ENCODE data around the gene PDXK.

Gene PDXK

GRCh38 chr21:43727519-43728153, 8.7 kb downstream of the PDXK start:
- no peaks in the 10 kb centered on the region for H3F3A ChIP-seq (ENCODE audit: insufficient read depth, low read length)
- peaks cover 60% of the 10 kb centered on the region for H3K4me1 ChIP-seq (ENCODE audit: insufficient read depth, low read length, severe bottlenecking)
- peak overlapping the region; percentile 73; the same call in 1 of the 2 replicates for H3K9ac ChIP-seq (ENCODE audit: low read length)
- H3K4me2 ChIP-seq (ENCODE audit: low read length), result peak overlapping the region; percentile 69
- peak overlapping the region; percentile 53 for H3K27ac ChIP-seq (ENCODE audit: low read depth, low read length, poor library complexity, severe bottlenecking)
- peaks cover 8% of the 10 kb centered on the region for H3K36me3 ChIP-seq (ENCODE audit: insufficient read depth, low read length)
- no peaks in the 10 kb centered on the region for H4K20me1 ChIP-seq (ENCODE audit: insufficient read depth, low read length)
- no peak overlapping the region for H2AFZ ChIP-seq (ENCODE audit: low read length)
- no peaks in the 10 kb centered on the region for H3K9me2 ChIP-seq (ENCODE audit: low read depth, low read length)
- no peaks in the 10 kb centered on the region for H3K9me3 ChIP-seq (ENCODE audit: low read length)
- H3K27me3 ChIP-seq (ENCODE audit: insufficient read depth, low read length), result no peaks in the 10 kb centered on the region
- TF ChIP-seq EZH2 (IDR thresholded peaks at IDR 0.05; ENCODE audit: borderline replicate concordance, low read length) (no peak), CTCF (IDR thresholded peaks at IDR 0.05; ENCODE audit: low read length) (no peak; the same call in 1 of the 2 replicates)
- H3K4me3 ChIP-seq (ENCODE audit: low read depth, low read length, poor library complexity, severe bottlenecking), result peak overlapping the region; percentile 61
- H3K79me2 ChIP-seq (ENCODE audit: insufficient read depth, low read length), result no peaks in the 10 kb centered on the region

DNA sequence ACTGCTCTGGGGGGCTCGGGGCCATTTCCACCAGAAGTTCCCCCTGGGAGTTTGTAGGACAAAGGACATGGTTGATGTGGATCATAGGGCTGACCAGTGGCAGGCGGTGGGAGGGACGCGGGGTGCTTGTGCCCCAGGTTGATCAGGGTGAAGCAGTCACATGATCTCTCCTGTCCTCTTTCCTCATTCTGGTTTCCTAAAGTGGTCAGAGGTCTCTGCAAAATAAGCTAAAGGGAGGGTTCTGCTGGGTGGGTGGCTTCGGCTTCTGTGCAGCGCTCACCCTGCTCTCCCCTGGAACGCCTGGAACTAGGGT, 9.2 kb downstream of the PDXK start:
- no peaks in the 10 kb centered on the region for H4K20me1 ChIP-seq (ENCODE audit: insufficient read depth, low read length)
- no peaks in the 10 kb centered on the region for H3K9me2 ChIP-seq (ENCODE audit: low read depth, low read length)
- TF ChIP-seq EZH2 (IDR thresholded peaks at IDR 0.05; ENCODE audit: borderline replicate concordance, low read length) (no peak), CTCF (IDR thresholded peaks at IDR 0.05; ENCODE audit: low read length) (no peak)
- peak overlapping the region; percentile 69 for H3K4me2 ChIP-seq (ENCODE audit: low read length)
- H3K4me3 ChIP-seq (ENCODE audit: low read depth, low read length, poor library complexity, severe bottlenecking), result peak overlapping the region; percentile 61
- no peaks in the 10 kb centered on the region for H3K27me3 ChIP-seq (ENCODE audit: insufficient read depth, low read length)
- H3K27ac ChIP-seq (ENCODE audit: low read depth, low read length, poor library complexity, severe bottlenecking), result peak overlapping the region; percentile 53
- H3K4me1 ChIP-seq (ENCODE audit: insufficient read depth, low read length, severe bottlenecking), result peaks cover 60% of the 10 kb centered on the region
- H3K9ac ChIP-seq (ENCODE audit: low read length), result peak overlapping the region; percentile 73
- H2AFZ ChIP-seq (ENCODE audit: low read length), result no peak overlapping the region
- no peaks in the 10 kb centered on the region for H3K79me2 ChIP-seq (ENCODE audit: insufficient read depth, low read length)
- H3F3A ChIP-seq (ENCODE audit: insufficient read depth, low read length), result no peaks in the 10 kb centered on the region
- no peaks in the 10 kb centered on the region for H3K9me3 ChIP-seq (ENCODE audit: low read length)
- H3K36me3 ChIP-seq (ENCODE audit: insufficient read depth, low read length), result peaks cover 8% of the 10 kb centered on the region

DNA sequence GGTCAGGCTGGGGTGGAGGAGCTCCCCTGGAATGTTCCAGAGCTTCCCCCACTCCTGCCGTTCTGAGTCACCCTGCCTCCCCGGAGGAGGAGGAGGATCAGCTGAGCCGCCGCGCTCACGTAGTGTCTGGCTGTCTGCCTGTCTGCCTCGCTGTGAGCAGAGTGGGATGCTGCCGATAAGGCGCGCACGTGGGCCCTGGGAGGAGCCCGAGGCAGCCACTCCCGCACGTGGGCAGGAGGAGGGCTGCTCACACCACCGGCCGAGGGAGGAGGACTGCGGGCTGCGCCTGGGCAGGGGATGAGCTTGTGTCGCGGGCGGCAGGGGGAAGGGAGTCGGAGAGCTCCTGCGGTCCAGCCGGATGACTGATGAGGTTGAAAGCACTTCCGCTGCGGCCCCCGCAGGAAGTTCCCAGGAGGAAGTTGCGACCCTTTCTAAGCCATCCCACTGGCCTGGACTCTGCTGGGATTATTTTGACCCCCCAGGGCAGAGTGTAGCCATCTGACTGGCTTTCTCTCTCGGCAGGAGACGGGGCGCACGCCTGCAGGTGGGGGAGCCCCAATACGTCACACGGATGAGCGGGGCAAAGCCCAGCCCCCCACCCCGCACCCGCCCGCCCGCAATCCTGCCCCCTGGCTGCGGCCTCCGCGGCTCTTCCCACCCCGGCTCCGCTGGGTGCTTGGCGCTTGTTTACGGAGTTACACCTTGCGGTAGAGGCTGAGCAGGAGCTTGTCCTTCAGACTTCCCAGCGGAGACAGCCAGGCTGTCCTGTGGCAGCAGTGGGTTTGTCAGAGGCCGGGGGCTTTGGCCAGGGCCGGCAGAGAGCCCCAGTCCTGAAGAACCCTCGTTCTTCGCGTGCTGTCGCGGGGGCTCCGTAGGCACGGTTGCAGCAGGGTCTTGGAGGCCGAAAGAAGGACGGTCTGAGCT, 9.8 kb downstream of the PDXK start:
- no peaks in the 10 kb centered on the region for H3K9me2 ChIP-seq (ENCODE audit: low read depth, low read length)
- H3K9me3 ChIP-seq (ENCODE audit: low read length), result no peaks in the 10 kb centered on the region
- peaks cover 61% of the 10 kb centered on the region for H3K4me1 ChIP-seq (ENCODE audit: insufficient read depth, low read length, severe bottlenecking)
- no peaks in the 10 kb centered on the region for H4K20me1 ChIP-seq (ENCODE audit: insufficient read depth, low read length)
- no peaks in the 10 kb centered on the region for H3K27me3 ChIP-seq (ENCODE audit: insufficient read depth, low read length)
- H3F3A ChIP-seq (ENCODE audit: insufficient read depth, low read length), result no peaks in the 10 kb centered on the region
- no peaks in the 10 kb centered on the region for H3K79me2 ChIP-seq (ENCODE audit: insufficient read depth, low read length)
- H3K9ac ChIP-seq (ENCODE audit: low read length), result peak overlapping the region; percentile 73
- H3K4me3 ChIP-seq (ENCODE audit: low read depth, low read length, poor library complexity, severe bottlenecking), result peak overlapping the region; percentile 61
- TF ChIP-seq EZH2 (IDR thresholded peaks at IDR 0.05; ENCODE audit: borderline replicate concordance, low read length), result no peak
- peak; percentile 26 for TF ChIP-seq CTCF (IDR thresholded peaks at IDR 0.05; ENCODE audit: low read length)
- H2AFZ ChIP-seq (ENCODE audit: low read length), result no peak overlapping the region
- H3K27ac ChIP-seq (ENCODE audit: low read depth, low read length, poor library complexity, severe bottlenecking), result peak overlapping the region; percentile 55
- peaks cover 3% of the 10 kb centered on the region for H3K36me3 ChIP-seq (ENCODE audit: insufficient read depth, low read length)
- peak overlapping the region; percentile 69 for H3K4me2 ChIP-seq (ENCODE audit: low read length)
